Natural killer cell treated with Interleukin-12 subunit alpha and Interleukin-12 subunit beta and Interleukin-15 and Interleukin-18, amount 100 ng/mL, for 72 hours (primary cell): ENCODE measurements around the gene RAP1GAP2. TPM values are rescaled to one million over a fixed set of nuclear protein-coding genes. Genes with fewer than 3 reads are reported as not detected.

ENCODE experiments used
- ATAC-seq, 2 donors: fragments of 150-1000 bp; cut with Tn5 transposase in 1 of 2; sonication (Bioruptor Pico), chemical (Tn5 transposase) in 1 of 2; 2 replicates each; pipeline ENCODE4 v1.10.0; 2021
- DNase-seq: peaks from one replicate; pipeline ENCODE4 v3.0.0; 2022; ENCODE audit warnings: low spot score
- H3K27ac Mint-ChIP-seq, 2 donors: 1 replicate in 1 of 2; 2 replicates in 1 of 2; pipeline ENCODE4 v1.8.0; 2022; ENCODE audit warnings: mixed read lengths in 2 of 2, mild to moderate bottlenecking in 1 of 2, moderate library complexity in 1 of 2
- H3K27me3 Mint-ChIP-seq, 2 donors: 1 replicate in 1 of 2; 2 replicates in 1 of 2; pipeline ENCODE4 v1.8.0; 2022; ENCODE audit warnings: mixed read lengths in 2 of 2
- H3K36me3 Mint-ChIP-seq: one replicate; pipeline ENCODE4 v1.8.0; 2022; ENCODE audit warnings: mixed read lengths
- H3K4me1 Mint-ChIP-seq, 2 donors: 1 replicate in 1 of 2; 2 replicates in 1 of 2; pipeline ENCODE4 v1.8.0; 2022; ENCODE audit warnings: low read depth in 2 of 2, mixed read lengths in 2 of 2, mild to moderate bottlenecking in 1 of 2
- H3K4me3 Mint-ChIP-seq: one replicate; pipeline ENCODE4 v1.8.0; 2022; ENCODE audit warnings: mixed read lengths
- H3K9me3 Mint-ChIP-seq: 2 replicates; pipeline ENCODE4 v1.8.0; 2022; ENCODE audit warnings: mixed read lengths
- total RNA-seq, 2 donors: library from RNA; stranded (reverse); gene quantifications; one replicate each; pipeline ENCODE4 v1.2.3, GENCODE V29; 2022

Gene RAP1GAP2
- total RNA-seq, 2 donors from 2014 or later, result 7.7 to 14.5 TPM

GRCh38 chr17:3003296-3004149 lies 207.3 kb downstream of the RAP1GAP2 start:
- no peaks in the 10 kb centered on the region for H3K9me3 Mint-ChIP-seq

GRCh38 chr17:3004150-3004801 lies 208.0 kb downstream of the RAP1GAP2 start:
- Mint-ChIP-seq H3K4me1 (peaks cover 7 to 21% of the 10 kb centered on the region in 2 donors), H3K36me3 (no peaks in the 10 kb centered on the region), H3K27ac (peak overlapping the region in 1 of 2 donors; percentile 33), H3K4me3 (no peak overlapping the region), H3K27me3 (no peaks in the 10 kb centered on the region), H3K9me3 (no peaks in the 10 kb centered on the region)
- DNase-seq, result no peak
- ATAC-seq, result peak; percentile 53 to 62

More at GRCh38 chr17:3003296-3004149, 207.3 kb downstream of the RAP1GAP2 start:
- H3K4me3 Mint-ChIP-seq, result no peak overlapping the region
- peak overlapping the region in 1 of 2 donors; percentile 63 for H3K27ac Mint-ChIP-seq
- no peaks in the 10 kb centered on the region for H3K36me3 Mint-ChIP-seq
- no peak for ATAC-seq
- DNase-seq, result no peak
- H3K27me3 Mint-ChIP-seq, result no peaks in the 10 kb centered on the region
- peaks cover 7 to 23% of the 10 kb centered on the region in 2 donors for H3K4me1 Mint-ChIP-seq

- ATAC-seq (no peak), DNase-seq (no peak)
- peaks cover 7 to 21% of the 10 kb centered on the region in 2 donors for H3K4me1 Mint-ChIP-seq
- H3K9me3 Mint-ChIP-seq, result no peaks in the 10 kb centered on the region
- H3K36me3 Mint-ChIP-seq, result no peaks in the 10 kb centered on the region
- H3K4me3 Mint-ChIP-seq, result no peak overlapping the region
- no peaks in the 10 kb centered on the region for H3K27me3 Mint-ChIP-seq
- peak overlapping the region in 1 of 2 donors; percentile 33 for H3K27ac Mint-ChIP-seq
Measured at GRCh38 chr17:3004925-3005324, 208.7 kb downstream of the RAP1GAP2 start.

GRCh38 chr17:3005696-3006095 lies 209.5 kb downstream of the RAP1GAP2 start:
- peaks cover 7 to 21% of the 10 kb centered on the region in 2 donors for H3K4me1 Mint-ChIP-seq

GRCh38 chr17:3006801-3007200 lies 210.6 kb downstream of the RAP1GAP2 start:
- Mint-ChIP-seq H3K36me3 (no peaks in the 10 kb centered on the region), H3K4me3 (no peak overlapping the region), H3K27ac (peak overlapping the region in 1 of 2 donors; percentile 24), H3K4me1 (peaks cover 7 to 21% of the 10 kb centered on the region in 2 donors), H3K9me3 (no peaks in the 10 kb centered on the region), H3K27me3 (no peaks in the 10 kb centered on the region)
- ATAC-seq (no peak), DNase-seq (no peak)

More at GRCh38 chr17:3005696-3006095, 209.5 kb downstream of the RAP1GAP2 start:
- H3K27ac Mint-ChIP-seq, result no peak overlapping the region
- ATAC-seq (no peak), DNase-seq (no peak)
- no peaks in the 10 kb centered on the region for H3K27me3 Mint-ChIP-seq
- no peaks in the 10 kb centered on the region for H3K9me3 Mint-ChIP-seq
- H3K36me3 Mint-ChIP-seq, result no peaks in the 10 kb centered on the region
- no peak overlapping the region for H3K4me3 Mint-ChIP-seq

GRCh38 chr17:3007651-3008121 lies 211.4 kb downstream of the RAP1GAP2 start:
- Mint-ChIP-seq H3K36me3 (no peaks in the 10 kb centered on the region), H3K9me3 (no peaks in the 10 kb centered on the region), H3K27me3 (no peaks in the 10 kb centered on the region), H3K27ac (peak overlapping the region in 1 of 2 donors; percentile 24), H3K4me1 (peaks cover 3 to 13% of the 10 kb centered on the region in 2 donors), H3K4me3 (no peak overlapping the region)
- ATAC-seq (no peak), DNase-seq (no peak)

GRCh38 chr17:3008336-3009288 lies 212.4 kb downstream of the RAP1GAP2 start:
- Mint-ChIP-seq H3K36me3 (no peaks in the 10 kb centered on the region), H3K27ac (peak overlapping the region in 1 of 2 donors; percentile 21)

GRCh38 chr17:3009411-3009920 lies 213.2 kb downstream of the RAP1GAP2 start:
- Mint-ChIP-seq H3K4me3 (no peak overlapping the region), H3K27me3 (no peaks in the 10 kb centered on the region), H3K4me1 (peaks cover 0 to 4% of the 10 kb centered on the region in 2 donors), H3K27ac (no peak overlapping the region), H3K36me3 (no peaks in the 10 kb centered on the region), H3K9me3 (no peaks in the 10 kb centered on the region)
- no peak for DNase-seq
- ATAC-seq, result no peak

More at GRCh38 chr17:3008336-3009288, 212.4 kb downstream of the RAP1GAP2 start:
- DNase-seq (no peak), ATAC-seq (no peak)
- H3K4me3 Mint-ChIP-seq, result no peak overlapping the region
- H3K9me3 Mint-ChIP-seq, result no peaks in the 10 kb centered on the region
- peaks cover 0 to 5% of the 10 kb centered on the region in 2 donors for H3K4me1 Mint-ChIP-seq
- H3K27me3 Mint-ChIP-seq, result no peaks in the 10 kb centered on the region

GRCh38 chr17:3011891-3012290 lies 215.7 kb downstream of the RAP1GAP2 start:
- H3K27ac Mint-ChIP-seq, result peak overlapping the region in 1 of 2 donors; percentile 61

GRCh38 chr17:3012926-3013581 lies 216.8 kb downstream of the RAP1GAP2 start:
- H3K36me3 Mint-ChIP-seq, result no peaks in the 10 kb centered on the region
- no peak overlapping the region for H3K4me3 Mint-ChIP-seq
- no peaks in the 10 kb centered on the region for H3K9me3 Mint-ChIP-seq
- peak; percentile 68 to 89 for ATAC-seq
- H3K27me3 Mint-ChIP-seq, result no peaks in the 10 kb centered on the region
- peak; percentile 72 for DNase-seq
- no peak overlapping the region for H3K27ac Mint-ChIP-seq
- H3K4me1 Mint-ChIP-seq, result no peaks in the 10 kb centered on the region

More at GRCh38 chr17:3011891-3012290, 215.7 kb downstream of the RAP1GAP2 start:
- Mint-ChIP-seq H3K4me1 (peaks cover 0 to 4% of the 10 kb centered on the region in 2 donors), H3K9me3 (no peaks in the 10 kb centered on the region), H3K27me3 (no peaks in the 10 kb centered on the region), H3K4me3 (no peak overlapping the region), H3K36me3 (no peaks in the 10 kb centered on the region)
- DNase-seq (no peak), ATAC-seq (no peak)

GRCh38 chr17:3015890-3016289 lies 219.7 kb downstream of the RAP1GAP2 start:
- Mint-ChIP-seq H3K27me3 (no peaks in the 10 kb centered on the region), H3K9me3 (no peaks in the 10 kb centered on the region), H3K4me1 (no peaks in the 10 kb centered on the region), H3K27ac (no peak overlapping the region), H3K36me3 (peaks cover 3% of the 10 kb centered on the region), H3K4me3 (no peak overlapping the region)
- ATAC-seq (no peak), DNase-seq (no peak)

GRCh38 chr17:3017936-3018335 lies 221.7 kb downstream of the RAP1GAP2 start:
- ATAC-seq, result no peak
- no peak for DNase-seq
- H3K4me1 Mint-ChIP-seq, result peaks cover 6 to 9% of the 10 kb centered on the region in 2 donors
- no peak overlapping the region for H3K27ac Mint-ChIP-seq
- peaks cover 15% of the 10 kb centered on the region for H3K36me3 Mint-ChIP-seq
- H3K4me3 Mint-ChIP-seq, result no peak overlapping the region
- H3K27me3 Mint-ChIP-seq, result no peaks in the 10 kb centered on the region
- peaks cover 5% of the 10 kb centered on the region for H3K9me3 Mint-ChIP-seq
